HG03064 (cell line): ENCODE data around the gene PRRG3.

Source experiments
- ATAC-seq: cut with Tn5 transposase; IDR thresholded peaks from one replicate; pipeline ENCODE4 v1.9.1; 2021; ENCODE audit warnings: low read depth; ENCODE audit not compliant: unreplicated experiment

PRRG3 gene

DNA sequence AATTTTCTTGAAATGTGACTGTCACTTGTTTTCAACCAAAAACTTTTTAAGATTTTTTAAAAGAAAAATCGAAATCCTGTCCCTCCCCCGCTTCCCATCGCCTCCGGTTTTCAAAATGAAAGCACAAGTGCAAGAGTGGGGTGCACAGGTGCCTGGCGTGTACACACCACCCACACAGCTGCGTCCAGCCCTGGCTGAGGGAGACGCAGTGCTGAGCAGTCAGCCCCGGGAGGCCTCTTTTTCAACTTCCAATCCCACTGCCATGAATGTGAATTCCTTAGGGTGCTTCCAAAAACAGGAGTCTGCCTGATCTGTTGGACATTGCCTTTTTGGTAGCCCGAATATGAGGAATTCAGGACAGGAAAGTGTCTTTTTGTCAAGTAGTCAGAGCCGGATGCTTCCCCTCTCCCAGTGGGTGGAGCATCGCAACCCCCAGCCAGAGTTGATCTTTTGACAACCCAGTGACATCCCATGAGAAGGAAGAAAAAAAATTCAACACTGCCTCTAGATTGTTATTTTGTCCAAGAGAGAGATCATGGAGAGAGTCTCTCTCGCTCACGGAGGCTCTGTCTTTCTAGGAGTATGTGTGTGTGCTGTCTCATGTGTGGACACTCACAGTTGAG is 8.9 kb downstream of the PRRG3 start:
- no peak for ATAC-seq

DNA sequence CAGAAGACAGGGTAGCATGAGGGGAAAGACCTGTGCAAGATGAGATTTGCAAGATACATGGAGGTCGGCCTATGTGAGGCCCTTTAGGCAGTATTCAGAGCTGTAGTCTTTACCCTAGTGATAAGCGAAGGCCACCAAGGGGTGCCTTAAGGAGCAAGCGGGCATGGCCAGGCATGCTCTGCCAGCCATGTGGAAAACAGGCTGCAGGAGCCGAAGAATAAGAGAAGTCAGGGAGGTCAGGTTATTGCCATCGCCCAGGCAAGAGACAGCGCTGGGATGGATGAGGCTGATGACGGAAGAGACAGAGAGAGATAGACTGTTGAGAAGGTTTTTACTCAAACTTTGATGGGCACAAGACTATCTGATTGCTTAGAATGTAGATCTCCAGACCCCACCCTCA is 13.6 kb downstream of the PRRG3 start:
- ATAC-seq, result no peak

DNA sequence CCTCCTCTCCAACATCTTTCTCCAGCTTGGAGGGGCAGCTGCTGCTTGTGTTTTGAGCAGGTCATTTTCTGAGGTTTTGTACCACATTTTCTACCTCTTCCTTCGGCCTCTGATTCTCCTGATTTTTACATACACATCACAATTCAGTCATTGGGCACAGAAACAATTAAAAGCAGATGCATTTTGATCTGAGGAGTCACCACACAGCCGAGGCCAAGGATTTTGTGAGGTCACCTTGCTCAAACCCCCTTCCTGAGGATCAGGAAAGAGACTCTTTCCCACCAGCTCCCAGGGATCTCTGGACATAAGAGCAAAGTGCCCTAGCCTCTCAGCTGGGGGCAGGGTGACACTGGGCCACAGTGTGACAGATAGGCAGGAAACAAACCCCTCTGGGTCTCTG is 15.2 kb downstream of the PRRG3 start:
- no peak for ATAC-seq

DNA sequence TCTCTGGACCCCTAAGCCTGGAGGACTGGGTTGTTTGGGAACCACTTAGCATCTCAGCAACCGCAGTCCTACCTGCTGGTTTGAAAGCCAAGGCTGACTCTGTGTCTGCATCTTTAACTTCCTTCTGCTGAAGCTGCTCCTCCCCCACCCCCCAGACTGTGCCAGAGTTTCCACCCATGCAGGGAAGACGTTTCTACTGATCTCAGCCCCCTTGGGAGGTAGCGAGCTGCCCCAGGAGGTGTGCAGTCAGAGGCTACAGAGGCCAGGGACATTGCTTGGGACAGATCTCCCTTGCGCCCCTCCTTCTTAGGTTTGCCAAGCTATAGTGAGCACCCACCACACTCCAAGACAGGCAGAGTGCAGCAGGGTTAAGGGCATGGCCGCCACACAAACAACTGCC is 15.9 kb downstream of the PRRG3 start:
- no peak for ATAC-seq

DNA sequence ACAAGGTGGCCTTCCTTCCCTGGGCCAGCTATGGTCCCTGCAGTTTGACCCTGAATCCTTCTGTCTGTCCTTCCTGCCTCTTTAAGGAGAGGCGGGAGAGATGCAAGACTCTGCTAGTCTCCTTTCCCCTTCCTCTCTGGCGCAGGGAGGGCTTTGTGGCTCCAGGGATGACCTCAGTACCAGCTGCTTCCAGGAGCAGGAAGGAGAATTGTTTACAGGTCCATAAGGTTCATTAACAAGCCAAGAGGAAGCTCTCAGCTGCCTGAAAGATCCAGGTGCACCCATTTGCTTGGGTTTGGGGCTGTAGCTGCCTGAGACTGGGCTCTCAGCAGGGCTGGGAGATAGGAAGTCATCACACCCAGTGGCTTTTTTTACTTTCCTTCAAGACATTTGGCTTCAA is 16.5 kb downstream of the PRRG3 start:
- no peak for ATAC-seq

DNA sequence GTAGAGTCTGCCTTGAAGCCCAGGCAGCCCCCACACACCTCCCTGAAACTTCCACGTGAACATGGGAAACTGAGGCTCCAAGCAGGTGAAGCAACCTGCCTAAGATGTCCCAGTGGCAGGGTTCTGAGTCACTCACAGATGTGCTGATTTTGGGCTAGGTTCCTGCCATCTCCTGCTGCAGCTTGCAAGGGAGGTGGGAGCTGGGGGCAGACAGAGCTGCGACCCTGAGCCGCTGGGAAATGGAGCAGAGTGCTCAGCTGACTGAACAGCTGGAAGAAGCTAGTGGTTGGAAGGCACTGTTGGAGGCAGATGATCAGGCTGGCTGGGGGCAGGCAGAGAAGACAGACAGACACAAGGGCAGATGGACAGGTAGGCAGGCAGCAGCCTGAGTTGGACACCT is 17.0 kb downstream of the PRRG3 start:
- no peak for ATAC-seq

DNA sequence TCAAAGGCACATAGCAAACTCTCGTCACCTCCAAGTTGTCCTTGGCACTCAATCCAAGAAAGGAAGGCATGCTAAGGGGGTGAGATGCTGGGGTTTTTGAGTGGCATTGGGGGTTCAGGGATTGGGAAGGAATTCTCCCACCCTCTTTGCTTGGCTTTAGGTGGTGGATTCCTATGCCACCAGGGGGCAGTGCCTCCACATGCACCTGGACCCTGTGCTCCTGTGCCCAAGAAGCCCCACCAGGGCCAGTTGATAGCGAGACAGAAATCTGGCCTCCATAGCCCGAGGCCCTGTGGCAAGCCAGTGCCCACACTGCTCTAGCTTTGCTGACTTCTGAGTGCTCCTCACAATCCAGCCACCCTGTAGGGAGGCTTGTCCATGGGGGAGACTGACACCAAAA is 18.6 kb downstream of the PRRG3 start:
- no peak for ATAC-seq

DNA sequence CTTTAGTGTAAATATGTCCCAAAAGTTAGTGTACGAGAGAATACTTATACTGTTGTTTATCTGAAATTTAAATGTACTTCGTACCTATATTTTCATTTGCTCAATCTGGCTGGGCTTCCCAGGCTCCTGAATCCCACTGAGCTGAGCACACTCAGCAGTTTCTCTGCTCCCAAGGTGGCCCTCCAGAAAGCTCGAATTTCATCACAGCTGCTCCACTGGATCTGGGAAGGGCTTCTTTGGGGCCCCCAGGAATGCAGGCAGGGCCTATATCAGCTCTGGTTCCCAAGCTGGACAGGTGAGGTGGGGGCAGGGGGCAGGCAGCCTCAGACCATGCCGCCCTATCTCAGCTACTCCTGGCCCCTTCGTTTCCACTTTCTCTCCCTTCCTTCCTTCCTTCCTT is 19.1 kb downstream of the PRRG3 start:
- ATAC-seq, result no peak

DNA sequence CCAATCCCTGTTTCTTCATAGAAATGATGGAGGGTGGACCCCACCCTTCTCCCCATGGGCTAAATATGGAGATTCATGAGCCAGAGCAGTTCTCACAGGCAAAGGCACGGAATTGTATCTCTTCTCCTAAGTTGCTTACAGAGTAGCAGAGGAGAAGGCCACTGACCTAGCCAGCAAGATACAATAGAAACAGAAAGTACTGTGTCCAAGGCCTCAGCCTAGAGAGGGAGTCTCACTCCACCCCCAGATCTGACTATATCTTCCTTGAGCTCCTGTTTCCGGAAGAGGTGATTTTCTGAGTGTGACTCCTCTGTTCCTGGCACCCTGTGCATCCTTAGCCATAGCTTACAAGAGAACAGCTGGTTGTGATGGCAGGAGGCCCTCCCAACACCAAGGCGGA is 20.5 kb downstream of the PRRG3 start, which contains the start of gene FATE1:
Gene FATE1 (plus strand): TSS at position 284 of the 400 bp plus-strand sequence. CDS start 85 bp downstream, at position 369.
- ATAC-seq, result no peak

DNA sequence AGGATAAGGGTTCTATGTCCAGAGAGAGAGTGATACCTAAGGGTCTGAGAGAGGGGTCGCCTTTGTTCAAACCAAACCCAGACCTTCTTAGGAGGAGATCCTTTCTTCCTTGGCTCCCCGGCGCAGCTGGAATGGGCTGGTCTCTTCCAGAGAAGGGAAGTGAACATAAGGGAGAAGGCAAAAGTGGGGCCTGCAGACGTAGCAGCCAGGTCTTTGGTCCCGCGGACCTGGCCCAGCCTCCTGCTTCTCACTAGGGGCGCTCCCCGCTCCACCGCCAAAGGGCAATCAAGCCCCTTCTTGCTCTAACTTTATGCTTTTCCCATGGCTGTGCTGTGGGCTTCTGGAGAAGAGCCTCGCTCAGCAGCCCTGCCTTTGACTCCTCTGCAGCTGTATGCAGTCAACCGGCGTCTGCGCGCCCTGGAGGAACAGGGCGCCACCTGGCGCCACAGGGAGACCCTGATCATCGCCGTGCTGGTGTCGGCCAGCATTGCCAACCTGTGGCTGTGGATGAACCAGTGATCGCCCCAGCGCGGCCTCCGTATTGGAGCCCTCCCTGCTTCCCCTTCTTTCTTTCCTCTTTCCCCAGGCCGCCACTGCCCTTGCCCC is 27.1 kb downstream of the PRRG3 start:
- ATAC-seq, result no peak

DNA sequence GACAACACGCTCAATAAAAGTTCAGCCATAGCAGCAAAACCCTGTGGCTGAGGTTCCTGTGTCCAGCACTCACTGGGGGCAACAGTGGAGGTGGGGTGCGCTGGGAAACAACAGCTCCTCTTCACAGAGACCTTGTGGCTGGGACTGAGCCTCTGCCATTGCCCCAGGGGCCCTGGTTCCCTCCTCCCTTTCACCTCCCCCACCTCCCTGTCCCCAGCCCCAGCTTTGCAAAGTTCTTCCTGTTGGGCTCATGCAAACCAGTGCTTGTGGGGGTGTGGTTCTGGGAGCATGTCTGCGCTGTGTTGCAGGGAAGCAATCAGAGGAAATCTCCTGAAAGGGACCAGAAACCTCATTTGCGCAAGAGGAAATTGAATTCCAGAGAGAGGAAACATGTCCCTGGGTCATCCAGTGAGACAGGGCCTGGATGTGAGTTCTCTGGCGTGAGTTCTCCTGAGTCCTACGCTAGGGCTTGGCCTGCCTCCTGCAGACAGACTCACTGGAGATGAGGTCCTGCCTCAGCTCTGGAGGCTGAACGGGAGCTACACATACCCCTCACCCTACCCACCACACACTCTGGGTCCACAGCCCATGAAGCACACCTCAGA is 28.0 kb downstream of the PRRG3 start:
- no peak for ATAC-seq

DNA sequence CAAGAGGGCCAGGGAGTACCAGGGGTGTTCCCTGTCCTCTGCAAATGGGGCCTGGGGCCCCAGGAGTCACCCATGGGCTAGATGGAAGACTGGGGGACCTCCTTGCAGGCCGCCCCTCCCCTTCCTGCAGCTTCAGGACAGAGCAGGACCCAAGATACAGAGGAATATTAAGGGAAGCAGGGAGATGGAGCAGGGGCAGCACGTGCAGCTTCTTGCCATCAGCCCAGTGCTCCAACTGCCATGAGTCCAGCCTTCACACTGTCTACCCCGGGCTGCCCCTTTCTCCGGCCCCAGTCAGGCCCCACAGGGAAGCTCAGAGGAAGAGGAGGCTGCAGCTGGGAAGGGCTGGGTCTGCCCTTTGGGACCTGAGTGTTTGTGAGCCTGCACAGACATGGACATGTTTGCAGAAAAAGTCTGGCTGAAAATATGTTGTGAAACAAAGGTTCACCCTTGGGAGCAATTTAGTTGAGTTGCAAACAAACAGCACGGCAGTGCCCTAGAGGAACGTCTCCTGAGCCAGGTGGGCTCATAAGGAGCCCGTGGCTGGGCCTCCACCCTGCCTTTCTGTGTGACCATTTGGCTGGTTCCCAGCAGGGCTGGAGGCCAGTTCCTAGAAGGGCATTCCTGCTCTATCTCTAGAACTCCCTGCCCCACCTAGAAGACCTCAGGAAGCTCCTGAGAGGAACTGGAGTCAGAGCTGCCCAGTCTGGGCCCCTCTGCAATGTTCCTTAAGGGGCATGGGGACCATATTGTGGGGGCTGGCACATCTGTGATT is 29.5 kb downstream of the PRRG3 start:
- no peak for ATAC-seq

DNA sequence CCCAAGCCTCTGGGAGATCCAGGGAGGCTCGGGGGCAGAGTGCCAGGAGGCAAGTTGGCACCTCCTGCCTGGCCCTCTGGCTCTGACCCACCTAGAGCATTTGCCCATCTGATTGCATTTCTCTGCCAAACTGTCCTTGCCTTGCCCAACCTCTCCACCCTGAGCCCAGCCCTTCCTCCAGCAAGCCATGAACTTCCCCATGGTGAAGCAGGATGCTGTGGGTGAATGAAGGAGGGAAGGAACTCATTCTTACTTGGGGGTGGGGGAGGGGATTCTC is 30.0 kb downstream of the PRRG3 start:
- no peak for ATAC-seq

DNA sequence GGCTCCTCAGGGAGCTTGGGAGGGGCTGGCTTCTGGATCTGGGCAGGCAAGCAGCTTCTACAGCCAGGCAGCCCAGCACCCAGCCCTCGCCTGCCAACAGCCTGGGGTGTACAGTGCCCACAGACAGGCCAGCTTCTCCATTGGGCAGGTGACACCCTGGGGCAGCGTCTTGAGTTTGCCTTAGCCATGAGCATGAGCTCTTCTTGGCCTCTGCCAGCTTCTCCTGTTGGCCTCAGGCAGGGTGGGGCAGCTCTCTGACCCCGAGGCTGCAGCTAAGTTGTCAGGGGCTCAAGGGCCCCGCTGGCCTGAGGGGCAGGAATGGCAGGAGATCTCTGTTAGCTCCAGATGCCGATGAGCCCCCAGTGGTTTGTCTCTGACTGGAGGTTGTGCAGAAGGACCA is 31.5 kb downstream of the PRRG3 start:
- no peak for ATAC-seq

DNA sequence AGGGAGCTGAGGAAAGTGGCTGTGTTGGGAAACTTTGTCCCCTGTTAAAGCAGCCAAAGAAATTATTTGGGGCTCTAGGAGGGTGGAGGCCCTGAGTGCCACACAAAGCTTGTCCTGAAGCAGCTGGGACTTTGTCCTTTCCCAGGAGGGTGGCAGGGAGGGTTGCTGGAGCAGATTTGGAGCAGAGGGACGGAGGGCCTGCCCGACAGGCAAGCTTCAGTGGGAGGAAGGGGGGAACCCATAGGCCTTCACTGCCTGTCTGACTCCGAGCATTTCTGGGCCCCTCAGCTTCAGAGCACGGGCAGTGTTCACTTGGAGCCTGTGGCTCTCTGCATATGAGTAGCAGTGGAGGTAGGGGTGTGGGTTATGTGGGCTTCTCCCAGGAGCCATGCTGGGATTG is 32.1 kb downstream of the PRRG3 start:
- ATAC-seq, result no peak

DNA sequence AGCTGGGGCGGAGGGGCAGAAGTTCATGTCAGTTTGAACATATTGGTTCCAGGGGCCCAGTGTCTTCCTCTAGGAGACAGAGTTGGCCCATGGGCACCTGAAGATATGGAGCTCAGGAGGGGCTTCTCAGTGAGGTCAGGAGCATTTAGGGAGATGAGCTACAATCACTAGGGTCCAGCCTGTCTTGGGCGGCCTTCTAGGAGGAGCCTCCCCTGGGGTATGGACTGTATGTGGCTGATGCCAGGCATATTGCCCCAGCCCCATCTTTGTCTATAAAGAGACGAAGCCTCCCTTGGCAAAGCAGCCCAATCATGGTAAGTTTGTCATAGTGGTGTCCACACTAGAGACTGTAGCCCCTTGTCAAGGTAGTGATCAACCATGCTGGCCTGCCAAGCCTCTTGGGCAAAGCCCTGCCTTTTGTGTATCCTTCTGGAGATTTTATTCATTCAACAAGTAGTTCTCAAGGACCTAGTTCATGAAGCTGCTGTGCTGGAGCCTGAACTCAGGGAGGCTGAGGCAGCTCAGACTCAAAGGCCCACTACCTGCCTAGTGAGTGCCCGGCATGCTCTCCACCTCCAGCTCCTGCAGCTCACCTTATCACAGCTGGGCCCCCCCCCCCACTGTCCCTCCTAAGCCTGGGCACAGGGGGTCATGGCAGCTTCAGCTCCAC is 33.9 kb downstream of the PRRG3 start:
- no peak for ATAC-seq

DNA sequence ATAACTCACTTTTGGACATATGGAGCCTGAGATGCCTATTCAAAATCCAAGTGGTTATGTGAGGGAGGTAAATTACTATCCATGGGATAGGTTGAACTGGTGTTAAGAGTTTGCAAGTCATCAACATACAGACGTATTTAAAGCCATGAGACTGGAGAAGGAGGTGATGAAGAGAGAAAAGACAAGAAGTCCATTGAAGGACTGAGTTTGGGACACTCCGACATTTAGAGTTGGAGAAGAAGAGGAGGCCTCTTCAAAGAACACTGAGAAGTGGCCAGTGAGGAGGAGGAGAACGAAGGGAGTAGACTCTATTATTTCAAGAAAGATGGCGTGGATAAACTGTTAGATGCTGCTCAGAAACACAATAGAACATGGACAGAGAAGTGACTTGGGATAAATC is 39.2 kb downstream of the PRRG3 start, which contains the start of gene CNGA2:
Gene CNGA2 (plus strand): TSS at position 301 of the 400 bp plus-strand sequence. CDS start 3,738 bp downstream, outside the sequence.
- ATAC-seq, result no peak

DNA sequence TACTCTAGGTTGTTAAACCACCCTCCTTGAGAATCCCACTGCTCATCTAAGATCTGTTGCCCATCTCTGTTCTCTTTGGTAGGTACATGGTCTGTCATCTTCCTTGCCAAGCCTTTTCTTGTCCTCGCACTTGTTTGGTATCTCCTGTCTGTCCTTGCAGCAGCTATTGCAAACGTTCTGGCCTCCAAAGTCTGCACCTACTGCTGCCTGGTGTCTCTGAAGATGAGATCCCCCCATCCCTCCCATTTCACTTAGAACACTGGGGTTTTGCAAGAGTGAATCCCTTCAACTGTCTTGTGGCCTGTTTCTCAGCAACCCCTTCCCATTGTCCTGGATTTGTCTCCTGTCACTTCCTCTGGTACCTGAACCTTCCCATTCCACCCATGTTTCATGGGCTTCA is 40.0 kb downstream of the PRRG3 start:
- no peak for ATAC-seq

DNA sequence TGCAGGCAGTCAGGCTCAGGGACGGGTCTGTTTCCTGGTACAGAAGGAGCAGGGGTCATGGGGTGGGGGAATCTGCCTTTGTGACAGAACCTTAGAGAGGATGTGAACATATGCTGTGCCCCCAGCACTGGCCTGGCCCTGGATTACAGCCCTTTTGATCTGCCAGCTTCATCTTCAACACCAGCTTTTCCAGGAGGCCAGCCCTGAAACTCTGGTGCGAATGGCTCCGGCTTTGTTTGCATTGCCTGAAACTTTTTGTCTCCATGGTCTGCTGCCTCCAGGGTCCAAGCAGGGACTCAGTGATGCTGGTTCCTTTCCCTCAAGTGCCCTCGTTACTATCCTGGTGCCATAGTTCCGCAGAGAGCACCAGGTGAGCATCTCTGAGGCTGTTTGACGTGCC is 41.4 kb downstream of the PRRG3 start:
- ATAC-seq, result no peak

DNA sequence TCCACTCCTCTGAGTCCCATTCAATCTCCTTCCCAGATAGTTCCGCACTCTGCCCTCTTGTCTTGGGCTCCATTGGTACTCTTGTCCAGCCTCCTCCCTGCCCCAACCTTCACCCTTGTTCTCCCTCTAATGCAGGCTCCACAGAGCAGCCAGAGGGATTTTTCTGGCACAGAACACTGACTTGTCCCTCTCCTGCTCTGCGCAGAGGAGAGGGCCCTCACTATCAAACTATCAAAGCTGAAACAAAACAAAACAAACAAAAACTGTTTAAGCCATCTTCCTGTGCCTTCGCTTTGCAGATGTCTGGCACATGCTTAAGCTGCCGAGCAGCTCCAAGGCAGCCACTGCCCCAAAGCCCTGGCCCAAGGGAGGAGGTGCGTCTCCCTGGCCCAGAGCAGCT is 42.2 kb downstream of the PRRG3 start:
- no peak for ATAC-seq

DNA sequence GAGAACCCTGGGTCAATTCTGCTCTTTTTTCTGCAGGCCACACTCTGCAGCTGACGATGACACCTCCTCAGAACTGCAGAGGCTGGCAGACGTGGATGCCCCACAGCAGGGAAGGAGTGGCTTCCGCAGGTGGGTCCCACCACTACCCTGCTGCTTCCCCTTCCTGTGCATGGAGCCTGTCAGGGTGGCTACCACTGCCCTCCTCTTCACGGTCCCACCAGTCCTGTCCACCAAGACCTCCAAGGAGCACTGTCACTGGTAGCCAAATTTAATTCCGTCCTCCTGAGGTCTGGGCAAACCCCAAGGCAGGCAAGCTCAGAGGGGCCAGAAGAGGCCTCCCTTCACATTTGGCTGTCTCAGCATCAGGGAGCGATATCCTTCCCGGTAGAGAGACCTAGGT is 43.5 kb downstream of the PRRG3 start:
- no peak for ATAC-seq
